Astrocyte (in vitro differentiated cells and primary cell): ENCODE data around the gene CASP3.

Experiments used
- EZH2 ChIP-seq: IDR thresholded peaks from 2 replicates; pipeline ENCODE4 v1.6.1; 2012; ENCODE audit warnings: mild to moderate bottlenecking, low read length, inconsistent platforms; ENCODE audit not compliant: insufficient read depth
- TF ChIP-seq, protein P1 (sequence below): IDR thresholded peaks from 2 replicates; pipeline ENCODE4 v1.5.1; 2011; ENCODE audit warnings: low read depth, mild to moderate bottlenecking, inconsistent platforms, low read length, moderate library complexity; ENCODE audit not compliant: insufficient read depth

DNA sequence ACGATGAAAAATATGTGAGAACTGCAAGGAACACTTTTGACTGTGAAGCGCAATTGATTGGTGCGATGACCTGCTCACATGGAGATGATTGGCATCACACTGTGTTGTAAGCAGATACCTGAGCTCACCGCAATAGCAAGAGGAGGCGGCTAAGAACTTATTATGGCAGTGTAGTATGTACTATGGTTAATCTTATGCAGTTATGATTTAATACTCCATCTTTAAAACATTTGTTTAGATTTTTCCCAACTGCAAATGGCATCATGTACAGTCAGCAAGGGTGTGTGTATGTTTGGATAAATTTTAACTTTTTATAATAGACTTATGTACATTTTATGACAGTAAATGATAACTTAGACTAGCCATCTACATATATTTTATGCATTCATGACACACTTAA, 25.8 kb upstream of the CASP3 start:
- TF ChIP-seq, protein P1, sequence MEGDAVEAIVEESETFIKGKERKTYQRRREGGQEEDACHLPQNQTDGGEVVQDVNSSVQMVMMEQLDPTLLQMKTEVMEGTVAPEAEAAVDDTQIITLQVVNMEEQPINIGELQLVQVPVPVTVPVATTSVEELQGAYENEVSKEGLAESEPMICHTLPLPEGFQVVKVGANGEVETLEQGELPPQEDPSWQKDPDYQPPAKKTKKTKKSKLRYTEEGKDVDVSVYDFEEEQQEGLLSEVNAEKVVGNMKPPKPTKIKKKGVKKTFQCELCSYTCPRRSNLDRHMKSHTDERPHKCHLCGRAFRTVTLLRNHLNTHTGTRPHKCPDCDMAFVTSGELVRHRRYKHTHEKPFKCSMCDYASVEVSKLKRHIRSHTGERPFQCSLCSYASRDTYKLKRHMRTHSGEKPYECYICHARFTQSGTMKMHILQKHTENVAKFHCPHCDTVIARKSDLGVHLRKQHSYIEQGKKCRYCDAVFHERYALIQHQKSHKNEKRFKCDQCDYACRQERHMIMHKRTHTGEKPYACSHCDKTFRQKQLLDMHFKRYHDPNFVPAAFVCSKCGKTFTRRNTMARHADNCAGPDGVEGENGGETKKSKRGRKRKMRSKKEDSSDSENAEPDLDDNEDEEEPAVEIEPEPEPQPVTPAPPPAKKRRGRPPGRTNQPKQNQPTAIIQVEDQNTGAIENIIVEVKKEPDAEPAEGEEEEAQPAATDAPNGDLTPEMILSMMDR = no peak
- no peak for TF ChIP-seq EZH2
